ENCODE data around the gene C20orf173. TPM values are rescaled to one million over a fixed set of nuclear protein-coding genes. Genes with fewer than 3 reads are reported as not detected.

The C20orf173 gene
- total RNA-seq, 4 donors from 2014 or later: not detected

DNA sequence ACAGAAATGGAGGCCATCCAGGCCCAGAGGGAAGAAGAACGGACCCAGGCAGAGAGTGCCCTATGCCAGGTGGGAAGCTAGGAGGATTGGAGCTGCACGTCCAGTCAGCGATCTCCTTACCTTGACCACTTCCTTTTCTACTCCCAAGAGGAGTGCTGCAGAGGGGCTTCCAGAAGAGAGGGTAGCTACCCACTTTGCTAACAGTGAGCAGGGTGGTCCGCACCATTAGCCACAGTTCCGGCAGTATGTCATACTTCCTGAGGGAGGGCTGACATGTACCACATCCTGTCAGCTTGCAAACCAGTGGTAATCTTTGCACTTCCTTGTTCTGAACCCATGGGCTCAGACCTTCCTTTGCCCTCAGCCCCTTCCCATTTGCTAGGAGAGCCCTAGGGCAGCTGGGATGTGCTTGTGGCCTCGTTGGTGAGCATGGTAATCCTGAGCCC is 38.7 kb downstream of the C20orf173 start:
- Histone ChIP-seq H3K4me1 (no peaks in the 10 kb centered on the region), H3K27ac (peak overlapping the region in 1 of 4 donors; percentile 77), H3K9me3 (no peaks in the 10 kb centered on the region), H3K36me3 (peaks cover 0 to 96% (median 23%) of the 10 kb centered on the region in 3 donors), H3K4me3 (peak overlapping the region in 3 of 4 donors; percentile 15 to 44 (median 40)), H3K27me3 (no peaks in the 10 kb centered on the region)
- WGBS, 2 donors: 73 to 74% methylated on average over 6 of the region's 6 CpGs
- DNase-seq (ENCODE audit: low spot score in 2 of 2): no peak
- TF ChIP-seq EP300 (IDR thresholded peaks at IDR 0.05) (no peak), POLR2A (IDR thresholded peaks at IDR 0.05) (no peak)
- TF ChIP-seq, protein P1, sequence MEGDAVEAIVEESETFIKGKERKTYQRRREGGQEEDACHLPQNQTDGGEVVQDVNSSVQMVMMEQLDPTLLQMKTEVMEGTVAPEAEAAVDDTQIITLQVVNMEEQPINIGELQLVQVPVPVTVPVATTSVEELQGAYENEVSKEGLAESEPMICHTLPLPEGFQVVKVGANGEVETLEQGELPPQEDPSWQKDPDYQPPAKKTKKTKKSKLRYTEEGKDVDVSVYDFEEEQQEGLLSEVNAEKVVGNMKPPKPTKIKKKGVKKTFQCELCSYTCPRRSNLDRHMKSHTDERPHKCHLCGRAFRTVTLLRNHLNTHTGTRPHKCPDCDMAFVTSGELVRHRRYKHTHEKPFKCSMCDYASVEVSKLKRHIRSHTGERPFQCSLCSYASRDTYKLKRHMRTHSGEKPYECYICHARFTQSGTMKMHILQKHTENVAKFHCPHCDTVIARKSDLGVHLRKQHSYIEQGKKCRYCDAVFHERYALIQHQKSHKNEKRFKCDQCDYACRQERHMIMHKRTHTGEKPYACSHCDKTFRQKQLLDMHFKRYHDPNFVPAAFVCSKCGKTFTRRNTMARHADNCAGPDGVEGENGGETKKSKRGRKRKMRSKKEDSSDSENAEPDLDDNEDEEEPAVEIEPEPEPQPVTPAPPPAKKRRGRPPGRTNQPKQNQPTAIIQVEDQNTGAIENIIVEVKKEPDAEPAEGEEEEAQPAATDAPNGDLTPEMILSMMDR (IDR thresholded peaks at IDR 0.05): no peak

DNA sequence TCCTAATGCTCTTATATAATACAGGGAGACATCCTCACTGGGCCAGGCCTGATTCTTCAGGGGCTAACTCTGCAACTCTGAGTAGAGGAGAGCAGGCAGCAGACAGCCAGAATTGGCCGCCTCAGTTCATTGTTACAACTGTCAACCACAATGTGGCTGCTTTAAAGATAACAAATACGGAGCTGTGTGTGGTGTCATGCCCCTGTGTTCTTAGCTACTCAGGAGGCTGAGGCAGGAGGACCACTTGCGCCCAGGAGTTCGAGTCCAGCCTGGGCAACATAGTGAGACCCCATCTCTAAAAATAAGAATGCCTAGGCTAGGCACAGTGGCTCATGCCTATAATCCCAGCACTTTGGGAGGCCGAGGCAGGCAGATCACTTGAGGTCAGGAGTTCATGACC is 39.7 kb downstream of the C20orf173 start:
- DNase-seq (ENCODE audit: low spot score in 2 of 2): no peak
- Histone ChIP-seq H3K36me3 (peaks cover 0 to 93% (median 18%) of the 10 kb centered on the region in 3 donors), H3K4me3 (no peak overlapping the region), H3K27ac (no peak overlapping the region), H3K4me1 (no peaks in the 10 kb centered on the region), H3K27me3 (no peaks in the 10 kb centered on the region), H3K9me3 (no peaks in the 10 kb centered on the region)
- TF ChIP-seq, protein P1 (IDR thresholded peaks at IDR 0.05): no peak
- TF ChIP-seq POLR2A (IDR thresholded peaks at IDR 0.05) (no peak), EP300 (IDR thresholded peaks at IDR 0.05) (no peak)
- WGBS, 2 donors: 92 to 97% methylated on average over 5 of the region's 5 CpGs

DNA sequence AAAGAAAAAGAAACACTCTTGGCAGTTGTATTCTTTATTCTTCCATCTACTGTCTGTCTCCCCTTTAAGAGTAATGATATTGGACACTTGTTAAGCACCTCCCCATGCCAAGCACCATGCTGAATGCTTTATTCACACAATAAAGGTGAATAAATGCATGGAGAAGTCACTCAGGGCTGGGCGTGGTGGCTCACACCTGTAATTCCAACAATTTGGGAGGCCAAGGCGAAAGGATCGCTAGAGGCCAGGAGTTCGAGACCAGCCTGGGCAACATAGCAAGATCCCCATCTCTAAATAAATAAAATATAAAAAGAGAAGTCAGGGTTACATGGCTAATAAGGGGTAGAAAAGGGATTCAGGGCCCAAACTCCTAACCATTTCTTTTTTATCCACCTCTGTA is 42.0 kb downstream of the C20orf173 start:
- peaks cover 0 to 93% (median 8%) of the 10 kb centered on the region in 3 donors for H3K36me3 ChIP-seq
- 91 to 97% methylated on average over 4 of the region's 4 CpGs for whole genome bisulfite sequencing, 2 donors

DNA sequence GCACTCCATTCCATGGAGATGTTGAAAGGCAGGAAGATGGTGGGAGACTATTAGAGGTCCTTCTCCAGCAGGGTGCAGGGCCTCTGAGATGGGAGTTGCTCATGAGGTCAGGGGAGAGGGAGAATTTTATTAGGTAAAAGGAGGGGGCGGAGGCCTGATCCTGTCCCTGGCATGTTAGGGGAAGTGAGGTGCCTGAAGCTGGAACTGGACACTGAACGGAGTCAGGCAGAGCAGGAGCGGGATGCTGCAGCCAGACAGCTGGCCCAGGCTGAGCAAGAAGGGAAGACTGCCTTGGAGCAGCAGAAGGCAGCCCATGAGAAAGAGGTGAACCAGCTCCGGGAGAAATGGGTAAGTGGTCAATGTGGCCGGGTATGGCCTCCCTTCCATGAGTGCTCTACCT is 49.7 kb downstream of the C20orf173 start:
- no peak for DNase-seq (ENCODE audit: low spot score in 2 of 2)
- WGBS, 2 donors: 93 to 96% methylated on average over 5 of the region's 5 CpGs
- Histone ChIP-seq H3K4me3 (no peak overlapping the region), H3K9me3 (peaks cover 0 to 4% (median 0%) of the 10 kb centered on the region in 4 donors), H3K4me1 (no peaks in the 10 kb centered on the region), H3K36me3 (peaks cover 0 to 100% (median 8%) of the 10 kb centered on the region in 3 donors), H3K27ac (no peak overlapping the region), H3K27me3 (no peaks in the 10 kb centered on the region)
- no peak for TF ChIP-seq POLR2A (IDR thresholded peaks at IDR 0.05)
- no peak for TF ChIP-seq EP300 (IDR thresholded peaks at IDR 0.05)
- TF ChIP-seq, protein P1 (IDR thresholded peaks at IDR 0.05): no peak

More for the DNA sequence above, 42.0 kb downstream of the C20orf173 start:
- Histone ChIP-seq H3K9me3 (peaks cover 0 to 4% (median 0%) of the 10 kb centered on the region in 4 donors), H3K27me3 (no peaks in the 10 kb centered on the region), H3K27ac (no peak overlapping the region), H3K4me1 (no peaks in the 10 kb centered on the region), H3K4me3 (no peak overlapping the region)
- TF ChIP-seq EP300 (IDR thresholded peaks at IDR 0.05) (no peak), POLR2A (IDR thresholded peaks at IDR 0.05) (no peak)
- TF ChIP-seq, protein P1 (IDR thresholded peaks at IDR 0.05): no peak
- DNase-seq (ENCODE audit: low spot score in 2 of 2): no peak

DNA sequence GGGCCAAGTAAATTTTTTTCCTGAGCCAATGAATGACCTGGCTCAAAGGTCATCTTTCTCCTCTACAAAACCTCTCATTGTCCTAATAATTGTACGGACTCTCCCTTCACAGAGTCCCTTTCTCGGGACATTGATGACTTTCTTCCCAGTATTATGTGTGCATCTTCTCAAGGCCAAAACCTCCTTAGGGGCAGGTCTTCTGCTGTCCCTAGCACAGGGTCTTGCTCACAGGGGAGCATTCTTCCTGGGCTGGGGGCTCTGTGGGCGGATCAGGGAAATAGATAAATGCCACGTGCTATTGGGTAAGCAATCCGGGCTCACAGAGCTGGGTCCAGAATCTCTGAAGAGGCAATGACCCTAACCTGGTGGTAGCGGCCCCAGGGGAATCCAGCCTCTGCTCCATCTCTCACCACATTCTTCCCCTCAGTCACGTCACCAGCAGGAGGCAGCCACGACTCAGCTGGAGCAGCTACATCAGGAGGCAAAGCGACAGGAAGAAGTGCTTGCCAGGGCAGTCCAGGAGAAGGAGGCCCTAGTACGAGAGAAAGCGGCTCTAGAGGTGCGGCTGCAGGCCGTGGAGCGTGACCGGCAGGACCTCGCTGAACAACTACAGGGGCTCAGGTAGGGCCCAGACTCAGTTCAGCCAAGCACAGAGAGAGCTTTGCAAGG is 50.5 kb downstream of the C20orf173 start:
- peaks cover 0 to 100% (median 8%) of the 10 kb centered on the region in 3 donors for H3K36me3 ChIP-seq
- DNase-seq (ENCODE audit: low spot score in 2 of 2): no peak

More for the DNA sequence above, 50.5 kb downstream of the C20orf173 start:
- no peaks in the 10 kb centered on the region for H3K4me1 ChIP-seq
- 70 to 72% methylated on average over 16 of the region's 16 CpGs for WGBS, 2 donors
- peaks cover 0 to 4% (median 0%) of the 10 kb centered on the region in 4 donors for H3K9me3 ChIP-seq
- H3K27ac ChIP-seq: no peak overlapping the region
- no peaks in the 10 kb centered on the region for H3K27me3 ChIP-seq
- no peak overlapping the region for H3K4me3 ChIP-seq
- TF ChIP-seq, protein P1 (IDR thresholded peaks at IDR 0.05): no peak
- TF ChIP-seq POLR2A (IDR thresholded peaks at IDR 0.05): no peak
- no peak for TF ChIP-seq EP300 (IDR thresholded peaks at IDR 0.05)
